NCI-H82 treated with DMSO at 0.1 percent for 48 hours (cell line): ENCODE measurements around the gene NAT10.

ENCODE experiments used
- DNase-seq: peaks from one replicate; lab custom pipeline; 2025; ENCODE audit not compliant: unreplicated experiment; lab: John Stamatoyannopoulos, UW

NAT10 gene

DNA sequence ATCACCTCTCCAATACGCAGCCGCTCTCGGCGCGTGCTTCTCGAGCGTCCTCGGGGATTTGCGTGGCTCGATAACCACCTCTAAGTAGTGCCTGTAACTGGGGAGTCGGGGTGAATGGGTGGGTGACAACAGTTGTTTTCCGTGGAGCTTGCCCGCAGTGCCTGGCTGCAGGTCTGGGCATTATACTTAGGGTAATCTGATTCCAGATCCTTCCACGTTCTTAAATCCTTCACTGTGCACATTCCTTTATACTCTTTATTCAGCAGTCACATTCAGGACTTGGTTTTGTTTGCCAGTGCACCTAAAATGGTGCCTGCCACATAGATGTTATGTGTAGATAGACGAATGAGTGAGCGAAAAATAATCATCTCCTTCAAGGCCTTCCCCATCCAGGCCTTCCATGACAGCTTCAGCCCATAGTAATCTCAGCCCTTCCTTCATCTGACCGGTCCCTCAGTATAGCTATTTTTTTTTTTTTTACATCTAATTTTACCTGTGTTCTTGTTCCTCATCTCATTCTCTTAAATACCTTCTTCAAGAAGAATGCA is 602 bp downstream of the NAT10 start:
- no peak for DNase-seq

DNA sequence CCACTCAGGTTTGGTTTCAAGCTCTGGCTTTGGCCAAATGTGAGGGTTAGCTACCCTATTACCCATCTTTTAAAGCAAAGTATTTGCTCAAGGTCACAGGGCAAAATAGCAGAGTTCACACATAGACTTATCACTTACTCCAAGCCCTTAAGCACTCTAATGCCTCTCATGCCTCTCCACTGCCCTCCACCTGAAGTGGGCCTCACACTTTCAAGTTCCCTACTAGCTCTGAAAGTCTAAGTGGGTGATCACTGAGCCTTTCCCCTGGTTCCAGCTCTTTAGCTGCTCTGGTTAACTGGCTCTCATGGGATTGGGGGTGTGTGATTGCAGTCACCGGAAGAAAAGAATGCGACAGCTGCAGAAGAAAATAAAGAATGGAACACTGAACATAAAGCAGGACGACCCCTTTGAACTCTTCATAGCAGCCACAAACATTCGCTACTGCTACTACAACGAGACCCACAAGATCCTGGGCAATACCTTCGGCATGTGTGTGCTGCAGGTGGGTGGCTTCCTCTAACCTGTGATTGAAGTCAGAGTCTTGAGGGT is 6.4 kb downstream of the NAT10 start:
- no peak for DNase-seq

DNA sequence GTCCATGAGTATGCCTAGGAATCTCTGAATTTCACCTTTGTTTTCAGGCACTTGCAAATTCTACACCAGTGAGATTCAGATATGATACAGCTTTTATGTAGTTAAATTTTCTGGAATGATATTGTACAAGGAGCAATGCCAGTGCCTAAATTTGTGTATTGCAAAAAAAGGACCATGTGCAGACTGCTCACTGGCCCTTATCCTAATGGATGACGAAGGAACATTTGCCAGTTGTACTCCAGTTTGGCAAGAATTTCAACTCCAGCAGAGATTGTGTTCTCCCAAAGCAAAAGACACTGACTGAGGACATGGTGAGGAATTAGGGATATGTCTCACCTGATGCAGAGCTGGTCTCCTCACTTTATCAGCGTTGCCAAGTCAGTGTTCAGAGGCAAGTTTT is 8.6 kb downstream of the NAT10 start:
- no peak for DNase-seq

DNA sequence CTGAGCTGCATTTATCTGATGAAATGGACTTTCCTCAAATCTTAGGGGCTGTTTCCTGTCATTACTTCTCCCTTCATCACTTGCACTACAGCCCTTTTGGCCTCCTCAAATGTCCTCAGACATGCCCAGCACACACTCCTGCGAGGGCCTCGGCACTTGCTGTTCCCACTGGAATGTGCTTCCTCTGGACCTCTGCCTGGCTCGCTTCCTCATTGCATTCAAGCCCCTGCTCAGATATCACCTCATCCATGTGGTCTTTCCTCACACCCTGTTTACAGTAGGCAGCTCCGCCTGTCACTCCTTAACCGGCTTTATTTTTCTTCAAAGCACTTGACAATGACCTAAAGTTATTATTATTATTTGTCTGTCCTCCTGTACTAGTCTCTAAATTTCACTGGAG is 9.0 kb downstream of the NAT10 start:
- DNase-seq = no peak

DNA sequence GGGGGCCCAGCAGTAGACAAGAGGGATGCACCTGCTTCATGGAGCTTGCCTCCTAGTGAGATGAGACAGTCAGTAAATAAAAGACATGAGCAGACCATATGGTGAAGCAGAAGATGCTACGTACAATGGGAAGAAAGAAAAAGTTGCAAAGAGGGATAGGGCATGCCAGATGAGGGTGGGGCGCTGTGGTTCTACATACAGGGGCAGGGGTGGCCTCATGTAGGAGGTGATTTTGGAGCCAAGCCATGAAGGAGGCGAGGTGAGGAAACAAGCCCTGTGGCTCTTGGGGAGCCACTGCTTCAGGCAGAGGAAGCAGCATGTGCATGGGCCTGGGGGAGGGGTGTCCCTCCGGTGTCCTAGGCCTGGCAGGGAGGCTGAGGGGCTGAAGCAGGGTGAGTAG is 15.2 kb downstream of the NAT10 start:
- no peak for DNase-seq

DNA sequence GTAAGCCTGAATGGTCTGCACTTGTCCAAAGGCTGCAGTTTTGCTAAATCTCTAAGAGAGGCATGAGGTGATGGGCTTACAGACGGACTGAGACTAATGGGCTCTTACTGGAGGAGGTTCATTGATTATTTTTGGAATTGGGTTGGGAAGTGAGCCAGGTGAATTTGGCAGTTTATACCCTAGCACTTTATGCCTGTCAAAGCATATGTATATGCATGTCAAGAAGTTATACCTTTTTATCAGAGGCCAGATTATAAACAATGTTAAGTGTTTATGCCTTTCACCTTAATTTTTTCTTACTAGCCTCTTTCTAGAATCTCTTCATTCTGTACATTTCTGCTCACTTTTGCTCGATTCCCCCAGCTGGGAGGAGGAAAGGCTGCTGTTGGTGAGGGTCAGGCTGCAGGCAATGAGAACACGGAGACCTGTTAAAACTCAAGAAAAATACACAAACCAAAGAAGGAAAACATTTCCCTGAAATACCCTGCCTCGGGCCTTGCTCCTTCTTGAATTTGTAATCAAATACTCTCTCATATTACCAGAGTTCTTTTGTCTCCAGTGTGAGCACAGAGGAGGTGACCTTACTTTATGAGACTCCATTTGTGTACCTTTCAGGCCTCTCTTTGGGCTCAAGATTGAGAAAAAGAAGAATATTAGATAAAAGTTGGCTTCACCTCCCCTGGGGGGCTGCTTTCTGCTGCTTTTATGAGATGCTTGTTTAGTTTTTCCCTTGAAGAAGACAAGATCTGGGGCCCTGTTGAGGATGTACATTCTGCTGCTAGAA is 19.6 kb downstream of the NAT10 start:
- DNase-seq = no peak

DNA sequence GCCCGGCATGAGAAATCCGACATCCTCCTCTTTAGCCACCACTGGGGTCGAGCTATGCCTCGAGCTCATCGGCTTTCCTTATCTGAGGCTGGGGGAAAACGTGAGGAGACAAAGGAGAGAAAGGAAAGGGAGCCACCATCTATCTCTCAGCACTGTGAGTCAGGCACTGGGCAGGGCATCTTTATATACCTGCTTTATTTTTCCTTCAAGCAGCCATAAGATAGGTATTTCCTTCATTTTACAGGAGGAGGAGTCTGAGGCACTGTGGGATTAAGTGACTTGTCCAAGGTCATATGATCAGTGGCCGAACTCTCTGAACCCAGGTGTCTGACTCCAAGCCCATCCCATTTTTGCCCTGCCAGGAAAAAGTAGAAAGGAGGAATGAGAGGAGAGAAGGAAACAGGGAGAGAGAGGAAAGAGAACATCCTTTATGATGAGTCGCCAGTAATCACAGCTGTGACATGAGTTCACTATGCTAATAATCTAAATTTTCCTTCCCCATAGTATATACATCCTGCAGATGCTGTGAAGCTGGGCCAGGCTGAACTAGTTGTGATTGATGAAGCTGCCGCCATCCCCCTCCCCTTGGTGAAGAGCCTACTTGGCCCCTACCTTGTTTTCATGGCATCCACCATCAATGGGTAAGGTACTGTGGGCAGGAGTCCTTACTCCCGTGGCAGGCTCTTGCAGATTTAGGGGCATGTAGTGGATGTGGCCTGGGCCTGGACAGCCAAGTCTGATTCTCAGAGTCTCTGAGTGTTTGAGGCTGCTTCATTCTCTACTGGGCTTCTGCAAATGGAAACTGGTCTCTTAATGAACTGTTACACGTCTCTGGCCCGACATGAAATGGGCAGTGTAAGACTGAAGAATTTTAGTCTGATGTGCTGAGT is 21.8 kb downstream of the NAT10 start:
- no peak for DNase-seq

DNA sequence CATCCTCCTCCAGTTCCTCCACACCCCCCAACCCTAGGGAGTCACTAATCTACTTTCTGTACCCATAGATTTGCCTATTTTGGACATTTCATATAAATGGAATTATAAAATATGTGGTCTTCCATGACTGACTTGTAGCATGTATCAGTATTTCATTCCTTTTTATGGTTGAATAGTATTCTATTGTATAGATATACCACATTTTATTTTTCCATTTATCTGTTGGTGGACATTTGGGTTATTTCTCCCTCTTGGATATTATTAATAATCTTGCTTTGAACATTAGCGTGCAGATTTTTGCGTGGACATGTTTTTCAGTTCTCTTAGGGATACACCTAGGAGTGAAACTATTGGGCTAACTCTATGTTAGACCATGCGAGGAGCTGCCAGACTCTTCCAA is 23.4 kb downstream of the NAT10 start:
- DNase-seq = no peak

DNA sequence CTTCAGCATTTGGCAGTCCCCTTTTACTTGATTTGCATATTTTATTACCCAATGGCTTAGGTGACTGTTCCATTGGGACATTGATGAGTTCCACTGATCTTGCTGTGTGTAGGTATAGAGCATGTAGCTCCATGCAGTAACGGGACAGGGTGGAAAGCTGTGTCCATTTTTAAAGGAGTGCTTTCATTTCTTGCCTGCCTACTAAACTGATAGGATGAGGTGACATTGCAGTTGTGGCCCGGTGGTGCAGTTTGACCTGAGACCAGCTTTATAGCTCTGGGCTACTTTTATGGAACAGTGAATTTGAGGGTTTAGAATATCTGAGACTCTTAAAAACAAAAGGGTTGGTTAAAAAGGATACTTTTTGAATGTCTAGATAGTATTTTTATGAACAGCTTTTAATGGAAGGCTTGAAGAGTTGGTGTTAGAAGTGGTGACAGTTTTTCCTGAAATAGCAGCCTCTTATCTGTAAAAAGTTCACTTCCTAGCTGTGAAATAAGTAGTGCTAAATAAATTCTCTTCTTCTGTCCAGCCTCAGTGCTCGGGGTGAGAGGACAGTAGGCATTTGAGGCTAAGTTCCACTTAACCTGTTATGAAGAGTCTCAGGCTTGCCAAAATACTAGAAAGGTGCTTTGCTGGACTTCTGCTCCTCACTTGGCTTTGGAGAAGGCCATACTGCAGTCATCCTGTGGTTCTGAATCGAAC is 27.0 kb downstream of the NAT10 start:
- DNase-seq = no peak

DNA sequence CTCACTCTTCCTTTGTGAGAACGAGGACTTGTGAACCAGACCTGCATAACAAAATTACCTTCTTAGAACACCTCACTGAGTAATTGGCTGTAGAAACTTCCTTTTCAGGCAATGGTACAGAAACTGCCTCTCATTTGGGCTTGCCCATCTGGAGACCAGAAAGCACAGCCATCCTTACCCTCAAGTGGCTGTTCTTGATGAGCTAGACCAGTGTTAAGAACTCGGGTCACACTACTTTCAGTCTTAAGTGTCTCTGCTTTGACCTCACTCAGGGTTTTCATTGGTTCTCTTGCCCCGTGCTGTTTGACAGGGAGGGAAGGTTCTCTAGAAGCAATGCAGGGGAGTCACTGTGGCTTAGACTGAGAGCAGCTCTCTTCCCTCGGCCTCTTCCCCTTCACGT is 29.3 kb downstream of the NAT10 start:
- no peak for DNase-seq

DNA sequence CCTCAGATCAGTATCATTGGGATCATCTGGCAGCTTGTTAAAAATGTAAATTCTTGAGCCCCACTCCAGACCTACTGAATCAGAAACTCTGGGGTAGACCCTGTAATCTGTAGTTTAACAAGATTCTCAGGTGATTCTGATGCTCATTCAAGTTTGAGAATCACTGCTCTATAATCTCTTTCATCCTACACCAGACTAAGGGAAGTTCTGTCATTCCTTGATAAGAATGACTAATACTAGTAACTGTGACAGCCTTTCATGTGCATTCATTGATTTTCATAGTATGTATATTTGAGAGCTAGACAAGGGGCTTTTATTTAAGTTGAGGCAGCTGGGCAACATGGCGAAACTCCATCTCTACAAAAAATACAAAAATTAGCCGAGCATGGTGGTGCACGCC is 30.0 kb downstream of the NAT10 start:
- no peak for DNase-seq

DNA sequence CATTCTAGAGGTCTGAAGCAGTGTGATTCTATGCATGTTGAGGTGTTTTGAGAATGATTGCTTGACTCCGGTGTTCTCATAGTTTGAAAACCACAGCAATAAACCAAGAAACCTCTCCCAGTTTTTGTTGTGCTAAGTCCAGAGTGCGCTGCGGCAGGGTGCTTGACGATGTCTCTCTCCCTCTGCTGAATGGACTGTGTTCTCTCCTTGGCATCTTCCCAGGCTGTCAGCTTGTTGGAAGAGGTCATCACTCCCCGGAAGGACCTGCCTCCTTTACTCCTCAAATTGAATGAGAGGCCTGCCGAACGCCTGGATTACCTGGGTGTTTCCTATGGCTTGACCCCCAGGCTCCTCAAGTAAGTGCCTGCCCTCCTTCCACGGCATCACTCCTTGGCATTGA is 31.0 kb downstream of the NAT10 start:
- DNase-seq = no peak

DNA sequence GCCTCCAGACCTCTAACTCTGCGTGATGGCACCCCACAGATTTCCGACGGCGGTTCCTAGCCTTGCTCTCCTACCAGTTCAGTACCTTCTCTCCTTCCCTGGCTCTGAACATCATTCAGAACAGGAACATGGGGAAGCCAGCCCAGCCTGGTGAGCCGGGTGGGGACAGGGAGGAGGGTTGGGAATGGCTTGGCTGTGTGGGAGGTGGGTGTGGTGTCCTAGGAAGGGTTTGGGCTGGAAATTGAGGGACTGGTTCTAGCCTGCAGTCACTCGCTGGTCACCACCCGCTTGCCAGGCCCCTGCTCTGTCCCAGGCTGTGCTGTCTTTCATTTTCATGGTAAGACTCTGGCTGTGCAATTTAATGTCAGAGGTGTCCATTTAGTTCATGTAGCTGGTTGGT is 33.9 kb downstream of the NAT10 start:
- DNase-seq = no peak

DNA sequence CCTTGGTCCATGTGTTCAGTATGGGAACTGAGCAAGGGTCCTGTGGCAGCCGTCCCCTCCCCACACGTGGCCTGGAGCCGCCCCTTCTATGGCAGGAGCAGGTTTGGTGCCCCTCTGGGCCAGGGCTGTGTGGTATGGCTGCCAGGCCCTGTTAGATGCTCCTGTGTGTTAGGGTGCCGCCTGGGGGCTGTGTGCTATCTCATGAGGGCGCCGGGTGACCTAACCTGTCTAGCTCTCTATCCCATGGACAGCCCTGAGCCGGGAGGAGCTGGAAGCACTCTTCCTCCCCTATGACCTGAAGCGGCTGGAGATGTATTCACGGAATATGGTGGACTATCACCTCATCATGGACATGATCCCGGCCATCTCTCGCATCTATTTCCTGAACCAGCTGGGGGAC is 34.7 kb downstream of the NAT10 start:
- DNase-seq = no peak

DNA sequence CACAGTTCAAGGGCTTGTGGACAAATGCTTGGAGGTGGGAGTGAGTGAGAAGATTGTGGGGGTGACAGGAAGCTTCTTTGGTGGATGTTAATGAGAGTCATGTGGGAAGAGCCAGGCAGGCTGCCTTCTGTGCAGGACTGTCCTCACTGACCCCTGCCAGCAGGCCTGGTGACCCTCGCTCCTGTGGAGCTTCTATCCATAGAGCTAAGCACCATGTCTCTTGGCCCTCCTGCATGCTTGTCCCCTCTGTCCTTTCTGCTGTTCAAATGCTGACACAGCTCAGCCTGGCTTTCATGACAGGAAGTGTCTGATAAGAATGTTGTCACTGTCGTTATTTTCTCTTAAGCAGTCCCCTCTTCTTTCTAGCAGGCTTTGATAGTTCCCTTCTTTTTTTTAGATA is 37.6 kb downstream of the NAT10 start:
- no peak for DNase-seq

DNA sequence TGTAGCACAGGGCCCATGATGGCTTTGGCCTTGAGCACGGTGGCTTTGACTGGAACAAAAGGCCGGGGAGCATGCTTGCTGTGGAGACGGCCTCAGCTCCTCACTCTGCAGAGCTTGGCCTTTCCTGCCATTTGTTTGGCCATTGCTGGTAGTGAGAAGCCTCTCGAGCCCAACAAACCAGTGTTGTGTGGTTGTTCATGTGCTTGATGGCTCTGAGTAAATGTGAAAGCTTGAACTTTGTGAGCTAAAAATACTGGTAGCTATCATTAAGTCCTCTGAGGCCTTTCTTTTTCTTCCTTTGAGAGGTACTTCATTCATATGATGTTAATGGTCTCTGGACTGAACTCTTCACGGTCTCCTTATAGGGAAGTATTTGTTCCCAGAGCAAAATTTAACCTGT is 39.6 kb downstream of the NAT10 start:
- no peak for DNase-seq

DNA sequence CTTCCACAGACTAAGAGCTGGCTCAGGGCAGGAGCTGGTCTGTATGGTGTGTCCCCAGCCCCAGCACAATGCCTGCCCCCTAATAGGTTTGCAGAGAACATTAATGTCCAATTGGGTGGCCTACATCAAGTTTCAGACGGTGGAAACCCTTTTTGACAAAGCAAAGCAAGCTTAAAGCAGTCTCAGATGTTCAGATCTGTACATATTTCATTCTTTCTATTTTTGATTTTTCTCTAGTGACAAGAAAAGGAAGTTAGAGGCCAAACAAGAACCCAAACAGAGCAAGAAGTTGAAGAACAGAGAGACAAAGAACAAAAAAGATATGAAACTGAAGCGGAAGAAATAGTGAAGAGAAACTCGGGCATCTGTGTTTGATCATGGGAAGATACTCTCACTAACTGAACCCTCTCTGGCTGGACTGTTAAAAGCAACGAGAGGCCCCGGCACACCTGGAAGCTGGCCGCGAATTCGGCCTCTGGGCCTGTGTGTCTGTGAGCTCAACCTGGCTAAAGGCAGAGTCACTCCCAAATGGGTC is 40.5 kb downstream of the NAT10 start:
- DNase-seq = no peak

DNA sequence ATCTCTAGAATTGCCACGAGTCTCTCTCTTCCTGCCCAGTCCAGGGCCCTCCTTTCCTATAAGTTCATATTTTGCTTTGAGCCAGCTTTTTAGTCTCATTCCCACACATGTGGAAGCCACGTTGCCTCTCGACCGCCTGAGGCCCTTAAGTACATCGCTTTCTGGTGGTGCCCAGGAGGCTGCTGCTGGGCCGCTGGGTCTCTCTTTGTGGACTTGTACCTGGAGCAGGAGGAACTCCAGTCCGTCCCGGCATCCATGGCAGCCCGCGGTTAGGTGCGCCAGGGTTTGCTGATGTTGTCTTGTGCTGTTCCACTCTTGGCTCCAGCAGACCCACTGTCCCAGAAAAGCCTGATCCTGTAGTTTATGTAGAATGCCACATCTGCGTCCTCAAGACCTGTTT is 41.0 kb downstream of the NAT10 start:
- DNase-seq = no peak

DNA sequence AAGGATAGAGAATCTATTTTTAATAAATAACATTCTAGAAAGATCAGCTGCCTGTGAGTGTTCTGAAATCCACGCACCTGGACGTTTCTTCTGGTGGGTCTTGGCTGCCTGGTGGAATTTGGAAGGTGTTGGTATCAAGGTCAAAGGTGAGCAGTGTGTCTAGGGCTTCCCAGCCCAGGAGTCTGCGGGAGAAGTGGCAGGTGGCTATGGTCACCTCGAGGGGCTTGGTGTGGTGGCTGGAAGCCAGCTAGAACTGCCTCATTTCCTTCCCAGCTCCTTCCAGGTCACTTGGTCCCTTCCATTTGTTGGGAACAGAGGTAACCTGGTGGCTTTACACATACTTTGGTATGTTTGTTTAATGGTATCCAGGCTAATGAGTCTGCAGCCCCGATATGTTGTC is 41.4 kb downstream of the NAT10 start:
- no peak for DNase-seq

DNA sequence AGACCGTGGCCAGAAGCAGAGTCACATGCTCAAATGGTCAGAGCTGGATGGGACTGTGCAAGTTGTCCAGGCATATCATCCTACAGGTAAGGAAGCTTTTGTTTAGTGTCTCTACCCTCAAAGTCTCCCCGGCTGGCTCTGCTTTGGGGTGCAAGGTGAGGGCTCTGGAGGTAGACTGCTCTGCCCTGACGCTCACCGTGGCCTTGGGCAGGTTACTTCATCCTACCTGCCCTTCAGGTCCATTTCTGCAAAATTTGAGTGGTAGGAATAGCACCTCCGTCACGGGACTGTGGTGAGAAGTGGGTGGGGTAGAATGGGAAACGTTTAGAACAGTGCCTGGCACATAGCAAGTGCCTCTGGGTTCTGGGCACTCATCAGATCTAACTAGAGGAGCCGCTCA is 42.2 kb downstream of the NAT10 start:
- DNase-seq = no peak
